ENCODE data around the gene ZMYND10.
A peak's percentile ranks its signal among the peaks of the same experiment; 100 is the strongest.

ZMYND10 gene

GRCh38 chr3:50298836-50299637 is 46.5 kb downstream of the ZMYND10 start, which contains the start of the genes HYAL3 and NAA80:
Gene HYAL3 (minus strand): TSS chr3:50299405. CDS start chr3:50295602, 3,803 bp downstream.
Gene NAA80 (minus strand): TSS chr3:50299405. CDS start chr3:50297463, 1,942 bp downstream.
- peak within 1 kb of the TSS; percentile 72 for H3K4me3 ChIP-seq (replicated peaks; ENCODE audit: low read depth, low read length)
- peak; percentile 100 for DNase-seq (ENCODE audit: low read depth)
- TF ChIP-seq CTCF (IDR thresholded peaks at IDR 0.05; ENCODE audit: low read length, missing control alignments) = peak; percentile 9

GRCh38 chr3:50297896-50298725 is 47.4 kb downstream of the ZMYND10 start:
- no peak for DNase-seq (ENCODE audit: low read depth)
- peak; percentile 26 for TF ChIP-seq CTCF (IDR thresholded peaks at IDR 0.05; ENCODE audit: low read length, missing control alignments)
- H3K4me3 ChIP-seq (replicated peaks; ENCODE audit: low read depth, low read length) = peak overlapping the region; percentile 72

- no peak for TF ChIP-seq CTCF (IDR thresholded peaks at IDR 0.05; ENCODE audit: low read length, missing control alignments)
- no peak overlapping the region for H3K4me3 ChIP-seq (replicated peaks; ENCODE audit: low read depth, low read length)
- DNase-seq (ENCODE audit: low read depth) = no peak
These were observed 48.2 kb downstream of the ZMYND10 start for GRCh38 chr3:50297384-50297775.

GRCh38 chr3:50296721-50297383 is 48.7 kb downstream of the ZMYND10 start:
- no peak for TF ChIP-seq CTCF (IDR thresholded peaks at IDR 0.05; ENCODE audit: low read length, missing control alignments)
- H3K4me3 ChIP-seq (replicated peaks; ENCODE audit: low read depth, low read length) = no peak overlapping the region
- DNase-seq (ENCODE audit: low read depth) = no peak

GRCh38 chr3:50295553-50296431 is 49.7 kb downstream of the ZMYND10 start:
- H3K4me3 ChIP-seq (replicated peaks; ENCODE audit: low read depth, low read length) = no peak overlapping the region
- TF ChIP-seq CTCF (IDR thresholded peaks at IDR 0.05; ENCODE audit: low read length, missing control alignments) = no peak
- DNase-seq (ENCODE audit: low read depth) = no peak
